Activated naive CD4-positive, alpha-beta T cell treated with anti-CD3 and anti-CD28 coated beads for 36 hours (primary cell): ENCODE data around the gene ANKS3. TPM values are rescaled to one million over a fixed set of nuclear protein-coding genes. Genes with fewer than 3 reads are reported as not detected.

ENCODE experiments used
- CTCF ChIA-PET: fragments of 350-600 bp; sonication (Branson Sonifier 250); formaldehyde crosslinking; loops from one replicate; lab custom pipeline; 2021; ENCODE audit warnings: antibody characterized with exemption; lab: Charles Lee
- DNase-seq: peaks from one replicate; pipeline ENCODE4 v3.0.0-alpha.2; 2020
- H3K27ac Mint-ChIP-seq: one replicate; pipeline ENCODE4 v1.8.0; 2021; ENCODE audit warnings: mild to moderate bottlenecking, mixed read lengths
- H3K27me3 Mint-ChIP-seq: one replicate; pipeline ENCODE4 v1.8.0; 2021; ENCODE audit warnings: low read depth, mixed read lengths
- H3K36me3 Mint-ChIP-seq: one replicate; pipeline ENCODE4 v1.8.0; 2021; ENCODE audit warnings: low read depth, mixed read lengths
- H3K4me1 Mint-ChIP-seq: one replicate; pipeline ENCODE4 v1.8.0; 2021; ENCODE audit warnings: low read depth, mixed read lengths
- H3K4me3 Mint-ChIP-seq: one replicate; pipeline ENCODE4 v1.8.0; 2021; ENCODE audit warnings: mild to moderate bottlenecking, moderate library complexity, mixed read lengths
- H3K9me3 Mint-ChIP-seq: one replicate; pipeline ENCODE4 v1.8.0; 2021; ENCODE audit warnings: mixed read lengths
- intact Hi-C: fragments of 100-400 bp; cut with micrococcal nuclease; formaldehyde crosslinking; loops from one replicate; pipeline ENCODE4 v1.15.1; 2023
- total RNA-seq, 2 experiments: library from RNA; stranded (reverse); gene quantifications; one replicate each; pipeline ENCODE4 v1.2.3, GENCODE V29; 2021

Gene ANKS3
- total RNA-seq, 2 experiments from 2014 or later: 8.2 to 11.7 TPM

DNA sequence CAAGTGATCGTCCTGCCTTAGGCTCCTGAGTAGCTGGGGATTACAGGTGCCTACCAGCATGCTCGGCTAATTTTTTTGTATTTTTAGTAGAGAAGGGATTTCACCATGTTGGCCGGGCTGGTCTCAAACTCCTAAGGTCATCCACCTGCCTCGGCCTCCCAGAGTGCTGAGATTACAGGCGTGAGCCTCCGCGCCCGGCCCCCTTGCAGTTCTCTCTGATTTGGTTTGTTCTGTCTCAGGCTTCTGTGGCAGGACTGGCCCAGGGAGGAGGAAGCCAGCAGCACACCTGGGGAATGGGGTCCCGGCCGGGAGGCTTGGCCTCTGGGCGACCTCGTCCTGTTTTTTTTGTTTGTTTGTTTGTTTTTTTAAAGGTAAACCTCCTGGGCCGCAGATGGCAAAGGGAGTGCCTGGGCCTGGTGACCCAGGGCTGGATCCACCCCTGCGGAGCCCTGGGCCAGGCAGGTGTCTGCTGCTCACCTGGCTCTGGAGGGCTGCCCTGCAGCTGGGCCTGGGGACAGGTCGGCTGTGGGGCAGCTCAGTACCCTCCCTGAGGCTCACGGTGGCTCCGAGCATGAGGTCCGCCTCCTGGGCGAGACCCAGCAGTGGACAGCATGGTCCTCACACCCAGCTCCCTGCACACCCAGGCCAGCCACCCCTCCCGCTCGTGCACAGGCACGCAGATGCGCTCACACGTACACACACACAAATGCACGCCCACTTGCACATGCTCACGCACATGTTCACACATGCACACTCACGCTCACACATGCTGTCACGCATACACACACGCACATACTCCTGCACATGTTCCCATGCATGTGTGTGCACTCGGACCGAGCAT lies 44.0 kb downstream of the ANKS3 start:
- Mint-ChIP-seq H3K27ac (peak overlapping the region; percentile 27), H3K36me3 (no peaks in the 10 kb centered on the region), H3K4me1 (peaks cover 10% of the 10 kb centered on the region), H3K4me3 (no peak overlapping the region), H3K27me3 (no peaks in the 10 kb centered on the region), H3K9me3 (no peaks in the 10 kb centered on the region)
- CTCF ChIA-PET: no interaction called here
- intact Hi-C loops: loop anchor here (5.0 kb wide), 2 partner anchors 213 to 267 kb away; partner anchors contain the start of genes HMOX2 and SEC14L5
- no peak for DNase-seq

- no peak for DNase-seq
- H3K27ac Mint-ChIP-seq: no peak overlapping the region
- no peaks in the 10 kb centered on the region for H3K9me3 Mint-ChIP-seq
- no peaks in the 10 kb centered on the region for H3K36me3 Mint-ChIP-seq
- H3K27me3 Mint-ChIP-seq: no peaks in the 10 kb centered on the region
- CTCF ChIA-PET: no interaction called here
- peaks cover 5% of the 10 kb centered on the region for H3K4me1 Mint-ChIP-seq
- H3K4me3 Mint-ChIP-seq: no peak overlapping the region
- intact Hi-C loops: no loop called here
Observed at GRCh38 chr16:4689091-4689671, 44.9 kb downstream of the ANKS3 start.

- Mint-ChIP-seq H3K27me3 (no peaks in the 10 kb centered on the region), H3K9me3 (no peaks in the 10 kb centered on the region), H3K27ac (no peak overlapping the region), H3K4me3 (no peak overlapping the region), H3K4me1 (peaks cover 5% of the 10 kb centered on the region), H3K36me3 (no peaks in the 10 kb centered on the region)
- CTCF ChIA-PET: no interaction called here
- DNase-seq: no peak
- intact Hi-C loops: no loop called here
Observed at GRCh38 chr16:4688674-4689045, 45.4 kb downstream of the ANKS3 start.

- Mint-ChIP-seq H3K36me3 (no peaks in the 10 kb centered on the region), H3K27ac (no peak overlapping the region), H3K27me3 (no peaks in the 10 kb centered on the region), H3K4me1 (peaks cover 5% of the 10 kb centered on the region), H3K9me3 (no peaks in the 10 kb centered on the region), H3K4me3 (no peak overlapping the region)
- CTCF ChIA-PET: no interaction called here
- intact Hi-C loops: no loop called here
- DNase-seq: no peak
Observed at GRCh38 chr16:4687946-4688673, 46.0 kb downstream of the ANKS3 start.

DNA sequence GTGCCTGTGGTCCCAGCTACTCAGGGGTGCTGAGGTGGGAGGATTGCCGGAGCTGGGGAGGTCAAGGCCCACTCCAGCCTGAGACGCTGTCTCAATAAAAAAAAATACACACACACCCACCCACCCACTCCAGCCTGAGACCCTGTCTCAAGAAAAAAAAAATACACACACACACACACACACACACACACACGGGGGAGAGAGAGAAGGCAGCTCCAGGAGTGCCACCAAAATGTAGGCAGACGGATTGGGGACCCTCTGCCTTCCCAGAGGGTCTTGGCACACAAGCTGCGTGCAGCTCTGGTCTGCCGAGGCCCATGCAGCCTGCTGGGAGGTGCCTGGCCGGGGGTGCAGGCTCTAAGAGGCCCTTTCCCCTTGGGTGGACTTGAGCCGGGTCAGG lies 46.7 kb downstream of the ANKS3 start:
- Mint-ChIP-seq H3K27me3 (no peaks in the 10 kb centered on the region), H3K36me3 (no peaks in the 10 kb centered on the region), H3K4me3 (no peak overlapping the region), H3K27ac (no peak overlapping the region), H3K9me3 (no peaks in the 10 kb centered on the region), H3K4me1 (peaks cover 2% of the 10 kb centered on the region)
- CTCF ChIA-PET: interaction anchor here (0.6 kb wide), 1 partner anchor 15 kb away, joined by 3 read pairs; no protein-coding TSS in a partner anchor
- no peak for DNase-seq
- intact Hi-C loops: no loop called here

DNA sequence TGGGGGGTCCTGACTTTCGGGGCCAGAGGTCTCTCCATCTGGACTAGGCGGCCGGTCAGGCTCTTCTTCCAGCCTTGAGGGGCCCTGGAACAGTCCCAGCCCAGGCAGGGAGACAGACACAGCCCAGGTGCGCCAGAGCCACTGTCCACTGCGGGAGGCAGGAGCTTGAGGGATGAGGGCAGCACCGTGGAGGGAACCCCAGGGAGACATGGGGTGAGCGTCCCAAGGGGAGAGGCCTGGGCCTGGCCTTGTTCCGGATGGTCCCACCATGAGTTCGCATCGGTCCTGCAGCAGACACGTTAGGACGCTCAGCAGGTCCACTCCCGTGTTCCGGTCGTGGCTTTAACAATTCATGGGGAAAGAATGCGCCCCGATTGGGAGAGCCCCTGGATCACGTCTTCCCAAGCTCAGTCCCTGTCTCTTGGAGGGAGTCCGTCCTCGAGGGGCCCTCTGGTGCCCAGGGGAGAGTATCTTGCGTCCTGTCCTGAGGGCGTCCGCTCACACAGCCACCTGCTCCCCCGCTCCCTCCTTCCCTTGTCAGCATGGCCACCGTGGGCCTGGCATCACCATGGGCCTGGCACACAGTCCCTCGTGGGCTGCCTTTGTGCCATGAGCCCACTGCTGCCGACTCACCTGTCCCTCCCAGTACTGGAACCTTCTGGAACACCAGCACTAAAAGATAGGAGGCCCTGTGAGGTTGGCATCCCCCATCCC lies 47.4 kb downstream of the ANKS3 start:
- H3K4me1 Mint-ChIP-seq: peaks cover 2% of the 10 kb centered on the region
- H3K36me3 Mint-ChIP-seq: peaks cover 1% of the 10 kb centered on the region
- H3K27me3 Mint-ChIP-seq: no peaks in the 10 kb centered on the region
- no peak for DNase-seq
- intact Hi-C loops: no loop called here
- H3K9me3 Mint-ChIP-seq: no peaks in the 10 kb centered on the region
- H3K27ac Mint-ChIP-seq: no peak overlapping the region
- no peak overlapping the region for H3K4me3 Mint-ChIP-seq
- CTCF ChIA-PET: no interaction called here

DNA sequence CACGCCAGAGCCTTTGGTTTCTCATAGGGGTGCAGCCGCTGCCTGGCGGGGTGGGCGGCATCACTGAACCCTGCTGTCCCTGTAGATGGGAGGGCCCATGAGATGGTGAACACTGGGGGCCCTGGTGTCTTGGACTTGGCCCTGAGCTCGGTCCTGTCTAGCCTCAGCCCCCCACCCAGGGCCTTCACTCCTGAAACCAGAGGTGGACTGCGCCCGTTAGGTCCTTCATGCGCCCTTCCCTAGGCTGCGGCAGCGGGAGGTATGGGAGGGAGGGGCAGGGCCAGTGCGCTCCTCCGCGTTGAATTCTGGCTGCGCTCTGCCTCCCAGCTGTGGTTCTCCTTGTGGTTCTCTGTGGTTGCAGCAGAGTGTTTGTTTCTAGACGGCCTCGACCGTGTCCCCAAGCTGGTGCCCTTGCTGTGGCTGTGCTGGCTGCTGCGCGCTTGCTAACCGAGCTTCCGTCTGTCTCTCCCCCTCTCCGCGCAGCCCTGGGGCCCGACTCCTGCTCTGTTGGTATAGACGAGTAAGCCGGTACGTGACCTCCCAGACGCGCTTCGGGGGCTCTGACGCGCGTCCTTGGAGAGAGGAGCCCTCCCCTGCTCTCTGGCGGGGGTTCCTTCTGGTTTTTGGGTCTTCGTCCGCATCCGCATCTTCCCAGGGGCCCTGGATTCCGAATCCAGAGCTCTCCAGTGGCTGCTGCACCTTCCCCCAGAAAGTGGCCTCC lies 48.1 kb downstream of the ANKS3 start:
- Mint-ChIP-seq H3K27ac (no peak overlapping the region), H3K4me3 (no peak overlapping the region), H3K4me1 (peaks cover 4% of the 10 kb centered on the region), H3K9me3 (no peaks in the 10 kb centered on the region), H3K27me3 (no peaks in the 10 kb centered on the region), H3K36me3 (peaks cover 2% of the 10 kb centered on the region)
- DNase-seq: no peak
- intact Hi-C loops: no loop called here
- CTCF ChIA-PET: no interaction called here

GRCh38 chr16:4685292-4685691 lies 48.8 kb downstream of the ANKS3 start:
- no peak overlapping the region for H3K27ac Mint-ChIP-seq
- CTCF ChIA-PET: no interaction called here
- intact Hi-C loops: no loop called here
- H3K4me3 Mint-ChIP-seq: no peak overlapping the region
- peaks cover 4% of the 10 kb centered on the region for H3K4me1 Mint-ChIP-seq
- no peak for DNase-seq
- H3K9me3 Mint-ChIP-seq: no peaks in the 10 kb centered on the region
- H3K27me3 Mint-ChIP-seq: no peaks in the 10 kb centered on the region
- peaks cover 2% of the 10 kb centered on the region for H3K36me3 Mint-ChIP-seq

- Mint-ChIP-seq H3K9me3 (no peaks in the 10 kb centered on the region), H3K27ac (no peak overlapping the region), H3K36me3 (peaks cover 2% of the 10 kb centered on the region), H3K4me3 (no peak overlapping the region), H3K27me3 (no peaks in the 10 kb centered on the region), H3K4me1 (peaks cover 4% of the 10 kb centered on the region)
- CTCF ChIA-PET: no interaction called here
- intact Hi-C loops: no loop called here
- DNase-seq: no peak
Observed at GRCh38 chr16:4684763-4685162, 49.3 kb downstream of the ANKS3 start.

DNA sequence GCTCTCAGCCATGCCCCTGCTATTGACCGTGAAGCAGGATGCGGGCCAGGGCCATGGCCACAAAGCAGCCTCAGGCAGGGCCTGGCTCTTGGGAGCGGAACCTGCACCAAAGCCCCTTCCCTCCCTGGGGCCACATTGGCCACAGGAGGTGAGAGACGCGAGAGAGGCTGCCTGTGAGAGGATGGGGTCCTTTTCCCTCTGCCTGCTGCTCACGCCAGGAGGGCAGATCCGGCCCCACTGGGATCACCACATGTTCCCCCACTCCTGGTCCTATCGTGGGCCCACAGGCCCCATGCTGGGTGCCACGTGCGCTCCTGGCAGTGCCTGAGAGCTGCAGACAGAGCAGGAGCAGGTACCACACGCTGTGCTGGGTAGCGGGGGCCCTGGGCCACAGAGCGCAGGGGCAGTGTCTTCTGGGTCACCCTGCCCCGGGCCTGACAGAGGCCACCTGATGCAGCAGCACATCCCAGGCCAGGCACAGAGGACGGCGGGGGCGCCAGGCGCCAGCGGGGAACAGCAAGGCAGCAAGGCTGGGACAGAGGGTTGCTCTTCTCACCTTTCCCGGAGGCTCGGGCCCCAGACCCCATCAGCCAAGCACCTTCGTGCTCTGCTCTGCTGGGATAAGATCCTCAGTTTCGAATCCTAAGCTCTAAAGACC lies 49.9 kb downstream of the ANKS3 start:
- DNase-seq: no peak
- Mint-ChIP-seq H3K27ac (no peak overlapping the region), H3K36me3 (peaks cover 2% of the 10 kb centered on the region), H3K4me3 (no peak overlapping the region), H3K9me3 (no peaks in the 10 kb centered on the region), H3K27me3 (no peaks in the 10 kb centered on the region), H3K4me1 (peaks cover 4% of the 10 kb centered on the region)
- CTCF ChIA-PET: interaction anchor here (0.7 kb wide), 1 partner anchor 12 kb away, joined by 5 read pairs; no protein-coding TSS in a partner anchor
- intact Hi-C loops: no loop called here

- intact Hi-C loops: no loop called here
- peaks cover 2% of the 10 kb centered on the region for H3K36me3 Mint-ChIP-seq
- H3K9me3 Mint-ChIP-seq: no peaks in the 10 kb centered on the region
- peaks cover 4% of the 10 kb centered on the region for H3K4me1 Mint-ChIP-seq
- H3K27ac Mint-ChIP-seq: no peak overlapping the region
- no peaks in the 10 kb centered on the region for H3K27me3 Mint-ChIP-seq
- no peak overlapping the region for H3K4me3 Mint-ChIP-seq
- CTCF ChIA-PET: interaction anchor here (0.6 to 0.8 kb wide), 3 partner anchors 13 to 99 kb away, joined by 3 to 5 read pairs (median 3); no protein-coding TSS in a partner anchor
- DNase-seq: no peak
Observed at GRCh38 chr16:4683255-4684057, 50.6 kb downstream of the ANKS3 start.
